Middle frontal gyrus (tissue), 1 donor: Measurements from ENCODE around the gene LEFTY1.

Source experiments
- DNase-seq: peaks from one replicate; pipeline ENCODE4 v3.0.0-alpha.2; 2015; ENCODE audit warnings: low spot score; ENCODE audit errors: extremely low spot score

The LEFTY1 gene

GRCh38 chr1:225917101-225917500 lies 28.2 kb upstream of the LEFTY1 start:
- no peak for DNase-seq

- no peak for DNase-seq
Measured at GRCh38 chr1:225915538-225915991, 26.6 kb upstream of the LEFTY1 start.

GRCh38 chr1:225914947-225915346 lies 26.0 kb upstream of the LEFTY1 start:
- DNase-seq: no peak

- DNase-seq: no peak
Measured at GRCh38 chr1:225914391-225914790, 25.4 kb upstream of the LEFTY1 start.

- no peak for DNase-seq
Measured at GRCh38 chr1:225911191-225912130, 22.5 kb upstream of the LEFTY1 start.

GRCh38 chr1:225909477-225909876 lies 20.5 kb upstream of the LEFTY1 start:
- DNase-seq: no peak

- DNase-seq: no peak
Measured at GRCh38 chr1:225908773-225909172, 19.8 kb upstream of the LEFTY1 start.

- DNase-seq: no peak
Measured at GRCh38 chr1:225908013-225908640, 19.2 kb upstream of the LEFTY1 start.

GRCh38 chr1:225907341-225907740 lies 18.4 kb upstream of the LEFTY1 start:
- DNase-seq: no peak

- no peak for DNase-seq
Measured at GRCh38 chr1:225906467-225906866, 17.5 kb upstream of the LEFTY1 start.

- no peak for DNase-seq
Measured at GRCh38 chr1:225903623-225904022, 14.7 kb upstream of the LEFTY1 start.

- DNase-seq: no peak
Measured at GRCh38 chr1:225899044-225899925, 10.3 kb upstream of the LEFTY1 start.

- no peak for DNase-seq
Measured at GRCh38 chr1:225897595-225898514, 8.9 kb upstream of the LEFTY1 start.

GRCh38 chr1:225896937-225897549 lies 8.1 kb upstream of the LEFTY1 start:
- no peak for DNase-seq

GRCh38 chr1:225896494-225896893 lies 7.5 kb upstream of the LEFTY1 start:
- DNase-seq: no peak

GRCh38 chr1:225892307-225892706 lies 3.4 kb upstream of the LEFTY1 start:
- no peak for DNase-seq

- no peak for DNase-seq
Measured at GRCh38 chr1:225891229-225891972, 2.5 kb upstream of the LEFTY1 start.

GRCh38 chr1:225890346-225891228 lies 1.6 kb upstream of the LEFTY1 start:
- DNase-seq: no peak
